Gastroesophageal sphincter (tissue), 4 donors: Measurements from ENCODE around the gene S100A16. TPM values are rescaled to one million over a fixed set of nuclear protein-coding genes. Genes with fewer than 3 reads are reported as not detected.
"Not testable (repeated sequence)": the region's sequence is repeated elsewhere in the genome, so short reads cannot be mapped to it uniquely, and the experiment has no call there.

ENCODE experiments used
- ATAC-seq: fragments of 150-250 bp; one replicate; pipeline ENCODE4 v1.9.1; 2016; ENCODE audit warnings: mild to moderate bottlenecking, moderate library complexity
- H3K27ac ChIP-seq, 4 donors: fragments of 200-600 bp; sonication (generic) in 3 of 4; 1 replicate in 3 of 4; 2 replicates in 1 of 4; pipeline ENCODE4 v1.5.1; 2016 to 2019
- H3K27me3 ChIP-seq: fragments of 200-600 bp; sonication (generic); one replicate; pipeline ENCODE4 v1.5.1; 2019
- H3K36me3 ChIP-seq, 2 donors: fragments of 200-600 bp; sonication (generic); one replicate each; pipeline ENCODE4 v1.5.1; 2019; ENCODE audit warnings: control low read depth in 1 of 2
- H3K4me1 ChIP-seq, 3 donors: fragments of 200-600 bp; sonication (generic); 1 replicate in 2 of 3; 2 replicates in 1 of 3; pipeline ENCODE4 v1.5.1; 2016 to 2019; ENCODE audit warnings: control low read depth in 2 of 3
- H3K4me3 ChIP-seq, 2 donors: fragments of 200-600 bp; sonication (generic); one replicate each; pipeline ENCODE4 v1.5.1; 2019; ENCODE audit warnings: mild to moderate bottlenecking in 1 of 2, moderate library complexity in 1 of 2
- H3K9me3 ChIP-seq, 3 donors: fragments of 200-600 bp; sonication (generic); one replicate each; pipeline ENCODE4 v1.5.1; 2017 to 2019; ENCODE audit warnings: control low read depth in 2 of 3
- CTCF ChIP-seq, 4 experiments: fragments of 200-600 bp in 2 of 4; fragments of 450-650 bp in 2 of 4; sonication (generic) in 1 of 4; IDR thresholded peaks; one replicate each; pipeline ENCODE4 v1.5.1; 2017 to 2019; ENCODE audit warnings: antibody characterized with exemption in 4 of 4, mild to moderate bottlenecking in 2 of 4, moderate library complexity in 2 of 4
- EP300 ChIP-seq: sonication (generic); formaldehyde crosslinking; IDR thresholded peaks from one replicate; pipeline ENCODE4 v1.6.1; 2017; ENCODE audit warnings: antibody characterized with exemption, mild to moderate bottlenecking
- POLR2A ChIP-seq, 2 donors: fragments of 450-650 bp; IDR thresholded peaks; one replicate each; pipeline ENCODE4 v1.6.1; 2017; ENCODE audit warnings: antibody characterized with exemption in 2 of 2, mild to moderate bottlenecking in 2 of 2, moderate library complexity in 1 of 2
- POLR2AphosphoS5 ChIP-seq: sonication (generic); formaldehyde crosslinking; IDR thresholded peaks from one replicate; pipeline ENCODE4 v1.6.1; 2017; ENCODE audit warnings: antibody characterized with exemption
- WGBS, 2 donors: methylation state at CpG; one replicate each; pipeline ENCODE4 v1.1.5; 2018; ENCODE audit warnings: low coverage in 1 of 2; 5-methylcytosine and 5-hydroxymethylcytosine counted together
- total RNA-seq, 4 donors: library from RNA; depleted of rRNA; stranded (reverse); fragments of >200 nt; gene quantifications; one replicate each; pipeline ENCODE4 v1.1.0, GENCODE V29; 2016

The S100A16 gene
- total RNA-seq, 4 donors from 2014 or later, result 49.7 to 121 (median 71.5) TPM

GRCh38 chr1:153585006-153585405 is 27.9 kb downstream of the S100A16 start:
- ATAC-seq, result no peak

GRCh38 chr1:153583976-153584375 is 29.0 kb downstream of the S100A16 start:
- no peak for ATAC-seq
- TF ChIP-seq EP300, result no peak
- no peak for TF ChIP-seq POLR2A (IDR thresholded peaks at IDR 0.05)
- TF ChIP-seq CTCF (IDR thresholded peaks at IDR 0.05), result no peak
- TF ChIP-seq POLR2AphosphoS5, result no peak
- Histone ChIP-seq H3K4me3 (no peak overlapping the region), H3K4me1 (no peaks in the 10 kb centered on the region), H3K36me3 (no peaks in the 10 kb centered on the region), H3K27ac (no peak overlapping the region), H3K9me3 (no peaks in the 10 kb centered on the region), H3K27me3 (no peaks in the 10 kb centered on the region)
- WGBS, 2 donors, result 91% methylated on average over 2 of the region's 2 CpGs; no CpG with 5 or more reads in 1 of the 2 donors

More at GRCh38 chr1:153585006-153585405, 27.9 kb downstream of the S100A16 start:
- H3K27ac ChIP-seq, result no peak overlapping the region
- no peak overlapping the region for H3K4me3 ChIP-seq
- WGBS, 2 donors, result 91 to 100% methylated on average over 1 of the region's 1 CpG
- H3K36me3 ChIP-seq, result no peaks in the 10 kb centered on the region
- no peaks in the 10 kb centered on the region for H3K9me3 ChIP-seq
- TF ChIP-seq EP300 (no peak), CTCF (IDR thresholded peaks at IDR 0.05) (no peak), POLR2A (IDR thresholded peaks at IDR 0.05) (no peak), POLR2AphosphoS5 (no peak)
- no peaks in the 10 kb centered on the region for H3K4me1 ChIP-seq
- no peaks in the 10 kb centered on the region for H3K27me3 ChIP-seq

- not testable (repeated sequence) for H3K27ac ChIP-seq, H3K27me3 ChIP-seq, H3K36me3 ChIP-seq, H3K4me1 ChIP-seq, H3K9me3 ChIP-seq, H3K4me3 ChIP-seq, ATAC-seq
- WGBS, 2 donors, result 100% methylated on average over 1 of the region's 3 CpGs; no CpG with 5 or more reads in 1 of the 2 donors
These were observed 29.4 kb downstream of the S100A16 start for GRCh38 chr1:153583514-153583913.

- not testable (repeated sequence) for H3K27me3 ChIP-seq, H3K9me3 ChIP-seq, H3K4me1 ChIP-seq, H3K36me3 ChIP-seq, ATAC-seq, H3K4me3 ChIP-seq, H3K27ac ChIP-seq
- no CpG with 5 or more reads among the region's 34 CpGs for WGBS, 2 donors
These were observed 30.1 kb downstream of the S100A16 start for GRCh38 chr1:153582836-153583235.

- no peaks in the 10 kb centered on the region for H3K36me3 ChIP-seq
- no peak for ATAC-seq
- H3K27me3 ChIP-seq, result no peaks in the 10 kb centered on the region
- no peaks in the 10 kb centered on the region for H3K9me3 ChIP-seq
- no peak for TF ChIP-seq EP300
- TF ChIP-seq POLR2A (IDR thresholded peaks at IDR 0.05), result no peak
- TF ChIP-seq CTCF (IDR thresholded peaks at IDR 0.05), result no peak
- TF ChIP-seq POLR2AphosphoS5, result no peak
- 50 to 76% methylated on average over 1 to 2 of the region's 3 CpGs for WGBS, 2 donors
- no peaks in the 10 kb centered on the region for H3K4me1 ChIP-seq
- H3K4me3 ChIP-seq, result no peak overlapping the region
- H3K27ac ChIP-seq, result no peak overlapping the region
These were observed 34.0 kb downstream of the S100A16 start for GRCh38 chr1:153578936-153579335.

GRCh38 chr1:153578490-153578889 is 34.4 kb downstream of the S100A16 start:
- no peak for TF ChIP-seq POLR2A (IDR thresholded peaks at IDR 0.05)
- no peak for TF ChIP-seq CTCF (IDR thresholded peaks at IDR 0.05)
- TF ChIP-seq POLR2AphosphoS5, result no peak
- TF ChIP-seq EP300, result no peak
- no peak overlapping the region for H3K27ac ChIP-seq

More at GRCh38 chr1:153578490-153578889, 34.4 kb downstream of the S100A16 start:
- Histone ChIP-seq H3K27me3 (no peaks in the 10 kb centered on the region), H3K4me1 (no peaks in the 10 kb centered on the region), H3K36me3 (no peaks in the 10 kb centered on the region), H3K9me3 (no peaks in the 10 kb centered on the region), H3K4me3 (no peak overlapping the region)
- ATAC-seq, result no peak
